HG03378 (cell line): Measurements from ENCODE around the gene AKT1.

Source experiments
- ATAC-seq: cut with Tn5 transposase; IDR thresholded peaks from one replicate; pipeline ENCODE4 v1.9.1; 2021; ENCODE audit warnings: mild to moderate bottlenecking, moderate library complexity; ENCODE audit not compliant: unreplicated experiment

The AKT1 gene

DNA sequence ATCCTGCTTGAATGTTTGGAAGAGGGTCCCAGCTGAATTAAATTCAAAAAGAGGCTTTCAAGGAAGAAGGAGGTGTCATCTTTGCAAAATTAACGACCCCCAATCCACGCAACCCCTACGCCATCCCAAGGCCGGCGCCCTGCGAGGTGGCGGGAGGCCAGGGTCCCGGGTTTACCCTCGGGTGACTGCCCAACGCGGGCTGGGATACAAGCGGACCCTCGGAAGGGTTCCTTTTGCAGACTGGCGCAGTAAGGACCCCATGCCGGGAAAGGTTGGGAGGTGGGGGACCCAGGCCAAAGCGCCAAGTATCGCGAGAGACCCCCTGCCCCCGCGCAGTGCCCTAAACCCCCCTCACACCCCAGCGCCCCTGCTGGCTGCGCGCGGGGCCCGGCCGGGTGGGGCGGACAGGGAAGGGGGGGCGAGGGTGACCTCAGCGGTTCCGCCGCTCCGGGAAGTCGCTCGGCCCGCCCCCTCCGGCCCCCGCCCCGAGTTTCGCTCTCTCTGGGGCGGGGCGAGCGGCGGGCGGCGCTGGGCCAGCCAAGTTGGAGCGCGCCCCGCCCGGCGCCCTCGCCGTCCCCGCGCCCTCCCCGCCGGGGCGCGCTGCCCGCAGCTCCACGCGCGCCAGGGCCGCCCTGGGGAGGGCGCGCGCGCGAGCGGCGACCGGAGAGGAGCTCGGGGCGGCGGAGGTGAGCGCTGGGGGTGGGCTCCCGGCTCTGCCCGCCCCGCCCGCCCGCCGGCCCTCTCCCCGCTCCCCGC lies 4.6 kb upstream of the AKT1 start:
- no peak for ATAC-seq

DNA sequence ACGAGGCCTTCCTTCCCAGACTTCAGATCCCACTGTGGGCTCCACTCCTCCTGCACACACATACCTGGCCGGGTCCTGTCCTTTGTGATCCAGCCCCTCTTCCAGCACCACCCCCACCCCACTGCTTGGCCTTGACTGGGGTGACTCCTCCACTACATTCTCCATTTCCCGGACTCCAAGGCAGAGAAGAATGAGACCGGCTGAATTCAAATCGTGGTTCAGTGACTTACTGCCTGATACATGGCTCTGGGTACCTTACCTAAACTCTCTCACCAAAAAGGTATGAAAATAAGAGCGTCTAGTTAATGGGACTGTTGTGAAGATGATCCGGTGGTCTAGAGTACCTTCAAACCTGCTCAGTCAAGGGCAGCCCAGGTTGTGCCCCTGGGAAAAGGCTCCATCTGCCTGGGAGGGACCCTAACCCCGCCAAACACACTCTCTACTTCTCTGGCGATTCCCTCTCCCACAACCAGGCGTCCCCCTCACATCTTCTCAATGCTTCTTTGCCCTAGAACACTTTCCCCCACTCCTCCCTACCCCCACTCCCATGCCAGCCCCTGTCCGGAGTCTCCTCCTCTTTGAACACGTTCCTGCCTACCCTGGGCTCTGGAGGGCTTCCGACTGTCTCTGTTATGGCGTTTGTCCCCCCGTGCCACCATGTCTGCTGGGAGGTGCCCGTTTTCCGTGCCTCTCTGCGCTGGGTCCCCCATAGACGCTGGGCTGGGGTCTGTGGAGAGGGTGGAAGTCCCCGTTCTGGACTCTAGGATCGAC lies 3.9 kb upstream of the AKT1 start:
- no peak for ATAC-seq

DNA sequence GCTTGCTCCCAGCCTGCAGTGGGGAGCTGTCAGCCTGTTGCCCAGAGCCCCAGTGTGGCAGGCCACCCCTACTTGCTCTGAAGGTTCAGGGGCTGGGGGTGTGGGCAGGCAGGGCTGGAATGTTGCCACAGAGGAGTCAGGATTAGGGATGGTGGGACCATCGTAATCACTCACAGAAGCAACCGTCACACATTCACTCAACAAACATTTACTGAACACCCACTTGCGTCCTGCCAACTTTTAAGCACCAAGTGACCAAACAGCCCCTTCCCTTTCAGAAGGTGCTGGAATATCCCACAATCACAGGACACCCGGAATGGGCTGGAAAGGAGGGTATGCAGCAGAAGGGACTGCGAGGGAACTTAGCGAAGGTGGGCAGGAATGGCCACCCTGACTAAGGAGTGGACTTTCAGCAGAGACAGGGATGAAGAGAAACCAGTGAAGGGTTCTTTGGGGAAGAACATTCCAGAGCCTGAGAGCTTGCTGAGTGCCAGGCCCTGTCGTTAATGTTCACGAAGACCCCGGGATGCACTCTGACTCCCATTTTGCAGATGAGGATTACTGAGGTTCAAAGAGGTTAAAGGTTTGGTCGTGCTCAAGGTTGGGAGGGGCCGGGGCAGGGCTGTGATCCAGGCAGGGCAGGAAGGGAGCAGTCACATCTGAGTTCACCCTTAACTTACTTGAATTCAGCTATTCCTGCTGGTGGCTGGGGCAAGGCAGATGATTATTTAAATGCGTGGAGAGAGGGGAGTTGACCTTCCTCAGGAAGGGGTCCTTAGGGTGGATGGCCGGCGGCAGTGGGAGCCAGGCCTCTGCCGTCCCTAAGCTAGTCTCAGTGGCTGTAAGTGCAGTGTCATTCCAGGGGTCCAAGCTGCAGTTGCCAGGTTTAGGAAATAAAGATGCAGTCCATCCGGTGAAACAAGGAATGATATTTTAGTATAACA lies 3.0 kb upstream of the AKT1 start:
- no peak for ATAC-seq

DNA sequence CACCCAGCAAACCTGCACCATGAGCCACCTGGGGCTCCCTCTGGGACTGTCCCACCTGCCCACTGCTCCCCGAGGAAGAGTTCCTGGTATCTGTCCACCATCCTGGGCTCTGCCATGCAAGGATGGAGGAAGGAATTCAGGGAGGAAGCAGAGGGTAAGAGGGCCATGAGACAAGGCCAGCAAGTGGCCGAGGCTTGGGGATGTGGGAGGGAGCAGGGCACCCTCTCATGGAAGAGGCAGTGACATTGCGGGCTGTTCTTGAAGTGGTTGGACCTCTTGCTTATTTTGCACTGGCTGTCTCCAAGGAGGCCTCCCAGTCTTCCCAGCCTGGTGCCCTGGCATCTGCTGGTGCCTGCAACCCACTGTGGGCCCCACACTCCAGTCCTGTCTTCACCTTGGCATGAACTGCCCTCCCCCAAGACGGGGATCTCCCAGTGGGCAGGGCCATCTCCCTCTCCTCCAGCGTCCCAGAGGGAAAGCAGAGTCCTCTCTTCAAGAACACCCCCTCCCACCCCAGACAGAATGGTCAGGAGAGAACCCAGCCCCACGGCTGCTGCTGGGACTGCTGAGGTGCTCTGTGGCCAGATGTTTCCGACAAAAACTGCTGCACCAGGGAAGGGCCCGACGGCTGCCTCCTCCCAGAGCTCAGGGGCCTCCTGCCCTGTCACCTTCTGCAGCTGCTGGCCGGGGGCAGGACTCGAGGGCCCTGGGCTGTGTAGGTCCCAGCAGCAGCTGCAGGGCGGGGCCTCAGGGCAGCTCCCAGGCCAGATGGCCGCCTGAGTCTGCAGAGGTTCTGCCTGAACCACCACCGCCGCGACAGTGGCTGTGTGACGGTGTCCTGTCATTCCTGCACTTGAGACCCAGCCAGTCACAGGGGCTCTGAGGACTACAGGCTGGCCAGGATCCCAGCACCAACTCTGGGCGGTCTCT lies 1.8 kb upstream of the AKT1 start:
- ATAC-seq: no peak

DNA sequence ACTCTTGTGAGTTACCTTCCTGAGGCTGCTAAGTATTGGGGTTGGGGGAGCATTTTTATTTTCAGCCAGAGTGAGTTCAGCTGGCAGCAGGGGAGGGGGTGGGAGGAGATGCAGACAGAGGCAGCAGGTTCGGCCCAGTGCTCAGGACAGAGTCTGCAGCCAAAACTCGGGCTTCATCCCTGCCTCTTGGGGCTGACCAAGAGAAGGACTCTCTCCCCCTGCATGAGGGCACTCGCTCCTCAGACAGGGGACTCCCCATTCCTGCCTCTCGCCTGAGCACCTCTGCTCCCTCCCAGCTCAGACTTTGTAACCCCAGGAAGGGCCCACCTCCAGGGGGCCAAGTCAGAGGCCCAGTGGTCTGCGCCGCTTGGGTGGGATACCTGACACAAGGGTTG lies 1.1 kb upstream of the AKT1 start:
- ATAC-seq: no peak

DNA sequence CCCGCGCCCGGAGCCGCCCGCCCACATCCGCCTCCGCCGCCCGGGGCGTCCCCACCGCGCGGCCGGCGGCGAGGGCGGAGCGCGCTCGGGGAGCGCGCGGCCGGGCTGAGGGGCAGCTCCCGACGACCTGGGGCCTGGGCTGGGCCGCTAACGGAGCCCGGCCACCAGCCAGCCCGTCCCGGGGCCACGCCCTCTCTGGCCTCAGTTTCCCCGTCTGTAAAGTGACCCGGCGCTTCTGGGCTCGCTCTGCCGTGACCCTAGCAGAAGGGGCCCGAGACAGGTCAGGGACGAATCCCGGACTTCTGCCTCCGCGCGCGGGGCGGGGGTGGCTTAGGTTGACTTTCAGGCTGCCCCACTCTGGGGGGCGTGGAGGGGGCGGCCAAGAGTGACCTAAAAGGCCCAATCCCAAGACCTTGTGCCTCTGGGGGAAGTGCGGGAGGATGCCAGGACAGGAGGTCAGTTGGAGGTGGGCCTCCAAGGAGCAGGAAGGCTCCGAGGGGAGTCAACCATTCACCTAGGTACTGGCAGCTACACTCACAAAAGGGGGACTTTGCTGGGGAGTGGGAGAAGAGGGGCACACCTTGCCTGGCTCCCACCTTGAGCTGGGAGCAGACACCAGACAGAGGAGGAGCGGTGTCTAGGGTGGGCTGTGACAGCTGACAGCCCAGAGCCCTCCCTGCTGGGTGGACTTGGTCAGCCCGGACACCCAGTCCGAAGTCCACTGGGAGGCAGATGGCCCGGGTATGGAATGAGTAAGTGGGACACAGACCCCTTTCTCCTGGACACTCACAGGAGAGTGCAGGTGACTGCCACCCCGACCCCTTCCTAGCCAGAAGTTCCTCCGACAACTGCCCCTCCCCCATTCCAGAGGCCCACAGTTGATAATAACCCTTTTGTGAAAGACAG lies 486 bp upstream of the AKT1 start:
- no peak for ATAC-seq

DNA sequence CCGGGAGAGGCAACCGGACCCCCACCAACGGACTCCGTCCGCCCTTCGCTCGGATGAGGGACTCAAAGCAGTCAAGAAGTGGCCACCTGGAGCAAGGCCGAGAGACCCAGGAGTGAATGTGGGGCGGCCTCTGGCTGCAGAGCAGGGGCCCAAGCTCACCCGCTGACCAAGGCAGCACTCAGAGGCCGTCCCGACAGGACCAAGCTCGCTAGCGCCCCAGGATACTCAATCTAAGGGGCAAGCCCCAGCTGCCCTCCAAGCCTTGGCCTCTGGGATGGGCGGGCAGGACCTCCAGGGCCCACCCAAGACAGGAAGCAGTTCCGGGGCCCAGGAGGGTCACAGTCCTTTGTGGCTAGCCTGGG lies 936 bp downstream of the AKT1 start:
- no peak for ATAC-seq

DNA sequence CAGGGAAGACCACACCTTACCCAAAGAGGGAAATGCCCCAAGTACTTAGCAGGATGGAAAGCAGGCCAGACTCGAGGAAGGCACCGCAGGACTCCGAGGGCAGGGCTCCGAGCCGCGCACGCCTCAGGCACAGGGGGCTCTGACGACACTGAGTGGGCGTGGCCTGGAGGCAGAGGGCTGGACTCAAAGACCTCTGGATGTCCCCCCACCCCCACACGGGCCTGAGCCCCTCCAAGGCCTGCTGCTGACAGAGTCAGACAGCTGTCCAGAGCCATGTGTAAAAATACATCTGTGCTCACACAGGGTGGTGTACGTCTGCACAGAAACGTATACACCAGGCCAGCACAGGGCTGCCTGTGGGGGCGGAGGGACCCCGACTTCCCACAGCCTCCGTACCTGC lies 1.4 kb downstream of the AKT1 start:
- ATAC-seq: no peak

DNA sequence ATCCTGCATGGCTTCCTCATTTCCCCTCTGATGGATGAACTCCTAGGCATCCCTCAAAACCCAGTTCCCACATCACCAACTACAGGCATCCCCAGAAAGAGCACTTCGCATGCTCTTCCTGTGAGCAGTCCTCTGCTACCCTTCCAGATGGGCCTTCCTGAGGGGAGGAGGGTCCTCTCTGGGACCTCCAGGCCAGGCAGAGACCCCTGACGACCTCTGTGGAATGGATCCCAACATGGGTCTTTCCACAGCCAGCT lies 1.9 kb downstream of the AKT1 start:
- ATAC-seq: no peak

DNA sequence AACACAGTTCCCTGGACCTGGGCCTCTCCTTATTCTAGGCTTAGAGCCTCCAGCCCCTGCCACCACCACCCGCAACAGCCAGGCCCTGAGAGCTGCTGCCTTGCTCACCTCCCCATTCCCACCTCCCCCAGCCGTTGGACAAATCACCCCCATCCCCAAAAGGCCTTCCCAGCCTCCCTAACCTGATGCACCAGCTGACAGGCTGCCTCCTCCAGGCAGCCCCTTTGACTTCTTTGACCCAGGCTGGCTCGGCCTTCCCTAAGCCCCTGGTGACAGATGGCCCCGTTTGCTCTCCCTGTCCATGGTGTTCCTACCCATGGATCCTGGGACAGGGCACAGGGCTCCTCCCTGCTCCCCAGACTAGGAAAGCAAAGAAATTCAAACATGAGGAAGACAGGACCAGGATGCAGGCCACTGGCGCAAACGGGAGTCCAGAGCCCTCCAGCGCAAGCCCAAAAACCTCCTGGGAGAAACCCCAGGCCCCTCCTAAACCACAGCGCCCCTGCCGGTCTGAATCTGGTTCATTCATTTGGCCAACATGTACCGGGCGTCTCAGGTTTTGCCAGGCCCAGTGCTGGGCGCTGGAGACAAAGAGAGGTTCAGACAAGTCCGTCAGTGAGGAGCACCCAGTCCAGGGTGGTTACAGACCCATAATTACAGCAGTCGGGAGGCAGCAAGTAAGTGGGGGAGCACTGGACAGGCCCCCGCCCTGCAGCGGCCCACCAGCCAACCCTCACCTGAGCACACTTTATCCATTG lies 2.4 kb downstream of the AKT1 start:
- no peak for ATAC-seq

DNA sequence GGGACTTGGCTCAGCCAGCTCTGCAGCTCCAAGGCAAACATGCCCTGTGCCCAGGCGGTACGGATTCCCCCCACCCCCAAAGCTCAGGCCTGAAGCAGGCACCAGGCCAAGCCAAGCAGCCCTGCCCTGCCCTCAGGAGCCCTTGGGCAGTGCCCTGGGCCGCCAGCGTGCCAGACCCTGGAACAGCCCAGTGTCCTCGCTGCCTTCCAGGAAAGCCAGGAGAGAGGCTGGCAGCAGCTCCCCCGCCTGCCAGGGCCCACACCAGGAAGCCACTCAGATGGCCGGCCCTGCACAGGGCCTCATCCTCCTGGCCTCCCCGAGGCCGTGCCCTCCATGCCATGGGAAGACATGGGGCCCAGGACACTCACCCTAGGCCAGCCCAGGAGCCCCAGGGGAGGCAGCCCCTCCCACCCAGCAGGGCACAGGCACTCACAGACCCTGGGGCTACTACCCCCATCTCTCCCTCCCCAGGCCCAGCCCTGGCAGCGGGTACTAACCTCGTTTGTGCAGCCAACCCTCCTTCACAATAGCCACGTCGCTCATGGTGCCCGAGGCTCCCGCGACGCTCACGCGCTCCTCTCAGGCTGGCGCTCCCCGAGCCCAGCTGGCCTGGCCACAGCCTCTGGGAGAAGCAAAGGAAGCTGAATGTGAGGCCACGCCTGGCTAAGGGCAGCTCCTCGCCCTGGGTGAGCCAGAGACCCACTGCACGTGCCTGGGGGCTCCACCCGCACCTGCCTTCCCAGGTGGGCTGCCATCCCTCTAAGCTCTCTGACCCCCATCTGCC lies 3.3 kb downstream of the AKT1 start:
- no peak for ATAC-seq

DNA sequence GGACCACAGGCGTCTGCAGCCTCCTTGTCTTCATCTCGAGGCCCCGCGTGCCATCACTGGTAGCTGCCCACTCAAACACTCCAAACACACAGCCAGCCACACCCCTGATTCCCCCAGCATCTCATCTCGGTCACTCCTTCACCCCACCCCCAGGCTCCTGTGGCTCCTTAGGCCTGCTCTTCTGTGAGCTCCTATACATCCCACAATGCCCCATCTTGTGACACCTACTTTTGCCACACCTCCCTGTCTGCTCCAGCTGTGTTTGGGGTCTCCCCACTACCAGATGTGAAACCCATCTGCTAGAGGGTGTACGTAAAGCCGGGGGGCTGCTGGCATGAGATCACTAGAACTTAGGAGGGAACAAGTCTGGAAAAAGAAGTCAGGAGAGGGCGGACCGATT lies 4.1 kb downstream of the AKT1 start:
- ATAC-seq: no peak

DNA sequence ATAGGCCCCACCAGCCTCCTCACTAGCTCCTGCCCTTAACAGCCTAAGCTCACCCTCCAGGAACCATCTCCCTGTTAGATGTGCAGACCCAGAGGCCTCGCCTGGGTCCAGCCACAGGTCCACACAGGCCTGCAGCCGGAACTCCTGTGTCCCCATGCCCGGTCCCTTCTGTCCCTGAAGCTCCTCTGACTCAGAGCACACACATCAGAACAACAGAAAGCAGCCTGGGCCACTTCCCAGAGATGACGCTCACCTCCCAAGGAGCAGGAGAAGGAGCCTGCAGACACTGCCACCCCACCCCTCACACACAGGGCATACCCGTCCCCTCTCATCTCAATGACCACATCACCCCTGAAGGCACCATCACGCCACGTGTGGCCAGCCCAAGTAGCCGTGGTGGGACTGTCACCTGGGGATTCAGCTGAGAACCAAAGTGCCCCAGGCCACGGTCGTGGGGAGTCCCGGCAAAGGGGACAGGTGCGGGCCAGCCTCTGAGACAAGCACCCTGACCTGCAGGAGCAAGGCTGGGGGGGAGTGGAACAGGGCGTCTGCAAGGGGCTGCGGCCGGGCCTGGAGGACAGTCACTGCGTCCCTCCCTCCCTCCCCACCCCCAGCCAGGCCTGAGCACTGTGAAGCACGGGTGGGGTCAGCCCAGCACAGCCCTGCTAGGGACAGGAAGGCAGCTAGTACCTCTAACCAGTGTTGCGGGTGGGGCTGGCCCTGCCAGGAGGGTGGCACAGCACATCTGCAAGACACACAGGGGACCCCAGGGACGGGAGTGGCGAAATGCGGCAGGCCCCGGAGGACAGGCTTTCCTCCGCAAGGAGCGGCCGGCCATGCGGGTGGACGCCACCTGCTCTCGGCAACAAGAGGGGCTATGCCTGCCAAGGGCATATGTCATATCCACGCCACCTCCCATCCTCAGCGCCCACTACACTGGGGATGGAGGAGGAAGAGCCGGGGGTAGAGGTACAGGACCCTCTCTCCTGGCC lies 5.5 kb downstream of the AKT1 start:
- ATAC-seq: no peak

DNA sequence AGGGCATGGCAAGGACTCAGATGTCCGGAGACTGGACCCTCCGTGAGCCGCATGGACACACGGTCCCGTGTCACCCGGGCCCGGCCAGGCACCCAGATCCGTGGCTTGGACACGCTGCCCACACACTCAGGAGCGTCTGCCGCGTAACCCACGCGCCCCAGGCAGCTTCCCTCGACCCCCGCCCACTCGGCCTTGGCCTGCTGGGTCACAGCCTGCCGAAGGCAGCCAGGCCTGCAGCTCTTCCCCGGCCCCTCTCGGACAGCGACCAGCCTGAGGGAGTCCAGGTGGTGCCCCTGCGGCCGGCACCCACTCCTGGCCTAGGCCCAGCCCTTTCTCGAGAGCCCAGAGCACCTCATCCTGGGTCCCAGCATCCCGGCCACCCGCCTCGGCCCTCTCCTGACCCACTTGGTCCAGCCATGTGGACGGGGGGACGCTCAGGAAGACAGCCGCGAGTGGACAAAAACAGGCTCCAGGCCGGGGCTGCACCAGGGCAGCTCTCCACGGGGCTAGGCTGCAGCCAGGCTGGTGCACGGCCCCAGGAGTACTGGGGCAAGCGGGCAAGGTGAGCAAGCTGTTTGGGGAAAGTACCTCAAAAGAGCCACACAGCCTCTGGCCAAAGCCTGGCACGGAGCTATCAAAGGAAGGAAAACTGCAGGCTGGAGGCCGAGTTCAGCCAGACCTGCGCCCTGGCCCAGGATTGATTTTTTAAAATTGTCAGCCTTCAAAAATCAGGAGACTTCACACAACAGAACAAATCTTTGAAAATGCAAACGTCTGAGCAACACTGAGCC lies 6.5 kb downstream of the AKT1 start:
- no peak for ATAC-seq

DNA sequence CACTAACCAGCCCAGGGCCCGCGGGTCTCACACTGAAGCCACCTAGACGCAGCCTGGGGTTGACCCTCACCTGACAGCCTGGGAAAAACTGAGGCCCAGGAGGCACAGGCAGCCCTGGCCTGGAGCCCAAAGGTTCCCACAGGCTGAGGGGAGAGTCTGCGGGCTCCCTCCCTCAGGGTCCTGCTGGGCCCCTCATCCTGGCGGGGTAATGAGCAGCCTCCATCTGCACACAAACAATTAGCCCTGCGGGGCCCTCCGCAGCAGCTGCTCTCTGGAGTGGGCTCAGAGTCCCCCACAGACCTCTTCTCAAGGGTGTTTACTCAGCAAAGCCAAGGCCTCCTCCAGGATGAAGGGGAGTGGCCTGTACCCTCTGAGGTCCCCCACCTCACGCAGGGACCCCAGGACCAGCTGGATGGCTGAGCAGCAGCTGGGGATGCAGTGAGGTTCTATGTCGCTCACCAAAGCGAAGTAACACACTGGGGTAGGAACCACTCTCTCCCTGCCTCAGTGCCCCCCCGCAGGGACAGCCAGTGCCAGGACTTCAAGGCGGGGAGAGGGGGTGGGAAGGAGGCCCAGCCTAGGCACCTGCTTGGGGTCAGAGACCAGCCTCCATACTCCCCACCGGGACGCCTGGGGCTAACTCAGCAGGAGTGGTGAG lies 7.3 kb downstream of the AKT1 start:
- ATAC-seq: no peak

DNA sequence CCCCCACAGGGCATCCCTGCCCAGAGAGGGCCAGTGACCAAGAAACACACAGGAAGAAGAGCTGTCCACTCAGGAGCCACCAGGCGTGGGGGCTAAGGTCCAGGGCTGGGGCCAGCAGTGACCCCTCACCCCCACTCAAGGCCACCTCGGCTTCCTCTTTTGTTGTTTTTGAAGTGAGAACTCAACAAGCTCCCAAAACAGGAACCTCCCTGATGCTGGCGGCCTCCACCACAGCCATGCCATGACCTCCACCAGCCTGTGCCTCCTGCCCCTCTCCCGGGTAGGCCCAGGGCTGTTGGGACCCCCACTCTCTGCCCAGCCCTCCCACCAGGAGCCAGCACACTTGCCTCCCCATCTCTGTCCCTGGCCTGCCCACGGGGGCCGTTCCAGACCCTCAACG lies 7.8 kb downstream of the AKT1 start:
- ATAC-seq: no peak
